ENCODE results near the gene CAPG.
A peak's percentile ranks its signal among the peaks of the same experiment; 100 is the strongest.

The CAPG gene

GRCh38 chr2:85353876-85354285 is 56.3 kb downstream of the CAPG start (continued):
- TF ChIP-seq KLF1 (tag by site-specific recombination; IDR thresholded peaks at IDR 0.05) (peak; percentile 93), ZFP41 (tag by site-specific recombination; IDR thresholded peaks at IDR 0.05; ENCODE audit: borderline replicate concordance) (no peak), ZNF19 (tag by site-specific recombination; IDR thresholded peaks at IDR 0.05; ENCODE audit: low read depth) (no peak), ZNF354C (tag by site-specific recombination; IDR thresholded peaks at IDR 0.05; ENCODE audit: borderline replicate concordance, low read depth) (no peak), ZNF571 (tag by site-specific recombination; IDR thresholded peaks at IDR 0.05) (no peak), ZNF140 (tag by site-specific recombination; IDR thresholded peaks at IDR 0.05) (no peak), ZNF423 (tag by site-specific recombination; IDR thresholded peaks at IDR 0.05) (0 out of 2 replicates have a peak, but pooled peaks have one; percentile 25), SCRT2 (tag by site-specific recombination; IDR thresholded peaks at IDR 0.05) (peak; percentile 31; the same call in 1 of the 2 replicates), IKZF3 (tag by site-specific recombination; IDR thresholded peaks at IDR 0.05) (no peak), MZF1 (tag by site-specific recombination; IDR thresholded peaks at IDR 0.05; ENCODE audit: borderline replicate concordance) (0 out of 2 replicates have a peak, but pooled peaks have one; percentile 12), ZNF610 (tag by site-specific recombination; IDR thresholded peaks at IDR 0.05; ENCODE audit: borderline replicate concordance) (no peak), ZNF394 (tag by site-specific recombination; IDR thresholded peaks at IDR 0.05; ENCODE audit: borderline replicate concordance) (no peak), ZNF324 (tag by site-specific recombination; IDR thresholded peaks at IDR 0.05) (no peak), ZBTB20 (tag by site-specific recombination; IDR thresholded peaks at IDR 0.05) (peak; percentile 38; the same call in 1 of the 2 replicates)

GRCh38 chr2:85347599-85347998 is 62.6 kb downstream of the CAPG start:
- Histone ChIP-seq H3K4me1 (ENCODE audit: control insufficient read depth, insufficient read depth, low read length) (no peaks in the 10 kb centered on the region), H3K4me3 (ENCODE audit: low read depth, low read length) (no peak overlapping the region), H3K27ac (ENCODE audit: extremely low read depth, low read depth, low read length) (no peak overlapping the region), H3K36me3 (ENCODE audit: control insufficient read depth in 2 of 2, insufficient read depth in 1 of 2, low read length in 2 of 2) (peaks cover 22 to 75% of the 10 kb centered on the region in 2 experiments), H3K9me3 (ENCODE audit: control insufficient read depth, insufficient read depth, low read depth, low read length) (no peaks in the 10 kb centered on the region)
- CTCF ChIA-PET = no interaction called here
- POLR2A ChIA-PET = interaction anchor here (1.5 kb wide), 1 partner anchor 20 kb away, joined by 3 read pairs; the partner anchor contains the start of gene TGOLN2
- TF ChIP-seq ZNF335 (tag by site-specific recombination; conservative IDR thresholded peaks at IDR 0.05) (no peak), ZNF561 (tag by site-specific recombination; IDR thresholded peaks at IDR 0.05; ENCODE audit: borderline replicate concordance) (no peak), ZBTB1 (tag by site-specific recombination; IDR thresholded peaks at IDR 0.05) (no peak)

Data from HEK293 (cell line).